ENCODE data around the gene PERCC1.
"Not testable (repeated sequence)": the region's sequence is repeated elsewhere in the genome, so short reads cannot be mapped to it uniquely, and the experiment has no call there.

Gene PERCC1

GRCh38 chr16:1435921-1436697 is 5.2 kb downstream of the PERCC1 start:
- no peaks in the 10 kb centered on the region for H3K9me3 ChIP-seq (ENCODE audit: insufficient read depth, low read depth, low read length)
- H3K4me3 ChIP-seq (ENCODE audit: low read length), result no peak overlapping the region
- no peak overlapping the region for H3K9ac ChIP-seq (ENCODE audit: low read depth, low read length)
- no peaks in the 10 kb centered on the region for H3K36me3 ChIP-seq (ENCODE audit: insufficient read depth, low read length)
- no peak overlapping the region for H3K27ac ChIP-seq (ENCODE audit: low read depth, low read length)
- no peaks in the 10 kb centered on the region for H3K4me1 ChIP-seq (ENCODE audit: insufficient read depth, low read length)
- WGBS, result 88% methylated on average over 32 of the region's 32 CpGs
- no peaks in the 10 kb centered on the region for H3K27me3 ChIP-seq (ENCODE audit: insufficient read depth, low read length)

- 91% methylated on average over 47 of the region's 47 CpGs for WGBS
Measured at GRCh38 chr16:1436731-1437355, 6.0 kb downstream of the PERCC1 start.

GRCh38 chr16:1437606-1438005 is 6.7 kb downstream of the PERCC1 start:
- no peaks in the 10 kb centered on the region for H3K36me3 ChIP-seq (ENCODE audit: insufficient read depth, low read length)
- no peaks in the 10 kb centered on the region for H3K4me1 ChIP-seq (ENCODE audit: insufficient read depth, low read length)
- WGBS, result 92% methylated on average over 22 of the region's 22 CpGs
- no peak overlapping the region for H3K9ac ChIP-seq (ENCODE audit: low read depth, low read length)
- H3K9me3 ChIP-seq (ENCODE audit: insufficient read depth, low read depth, low read length), result no peaks in the 10 kb centered on the region
- H3K4me3 ChIP-seq (ENCODE audit: low read length), result no peak overlapping the region
- no peak overlapping the region for H3K27ac ChIP-seq (ENCODE audit: low read depth, low read length)
- H3K27me3 ChIP-seq (ENCODE audit: insufficient read depth, low read length), result no peaks in the 10 kb centered on the region

More at GRCh38 chr16:1436731-1437355, 6.0 kb downstream of the PERCC1 start:
- Histone ChIP-seq H3K27ac (ENCODE audit: low read depth, low read length) (no peak overlapping the region), H3K9me3 (ENCODE audit: insufficient read depth, low read depth, low read length) (no peaks in the 10 kb centered on the region), H3K4me3 (ENCODE audit: low read length) (no peak overlapping the region), H3K9ac (ENCODE audit: low read depth, low read length) (no peak overlapping the region), H3K4me1 (ENCODE audit: insufficient read depth, low read length) (no peaks in the 10 kb centered on the region), H3K27me3 (ENCODE audit: insufficient read depth, low read length) (no peaks in the 10 kb centered on the region), H3K36me3 (ENCODE audit: insufficient read depth, low read length) (no peaks in the 10 kb centered on the region)

GRCh38 chr16:1438229-1439057 is 7.6 kb downstream of the PERCC1 start:
- Histone ChIP-seq H3K9me3 (ENCODE audit: insufficient read depth, low read depth, low read length) (no peaks in the 10 kb centered on the region), H3K27me3 (ENCODE audit: insufficient read depth, low read length) (no peaks in the 10 kb centered on the region), H3K36me3 (ENCODE audit: insufficient read depth, low read length) (no peaks in the 10 kb centered on the region), H3K4me1 (ENCODE audit: insufficient read depth, low read length) (no peaks in the 10 kb centered on the region), H3K27ac (ENCODE audit: low read depth, low read length) (no peak overlapping the region), H3K9ac (ENCODE audit: low read depth, low read length) (no peak overlapping the region), H3K4me3 (ENCODE audit: low read length) (no peak overlapping the region)
- 94% methylated on average over 35 of the region's 35 CpGs for WGBS

- Histone ChIP-seq H3K36me3 (ENCODE audit: insufficient read depth, low read length) (no peaks in the 10 kb centered on the region), H3K9ac (ENCODE audit: low read depth, low read length) (no peak overlapping the region), H3K27ac (ENCODE audit: low read depth, low read length) (no peak overlapping the region), H3K4me3 (ENCODE audit: low read length) (no peak overlapping the region), H3K4me1 (ENCODE audit: insufficient read depth, low read length) (no peaks in the 10 kb centered on the region), H3K9me3 (ENCODE audit: insufficient read depth, low read depth, low read length) (no peaks in the 10 kb centered on the region), H3K27me3 (ENCODE audit: insufficient read depth, low read length) (no peaks in the 10 kb centered on the region)
- WGBS, result 92% methylated on average over 27 of the region's 27 CpGs
Measured at GRCh38 chr16:1439058-1439698, 8.3 kb downstream of the PERCC1 start.

- not testable (repeated sequence) for H3K36me3 ChIP-seq (ENCODE audit: insufficient read depth, low read length); H3K27ac ChIP-seq (ENCODE audit: low read depth, low read length); H3K9ac ChIP-seq (ENCODE audit: low read depth, low read length); H3K4me1 ChIP-seq (ENCODE audit: insufficient read depth, low read length); H3K9me3 ChIP-seq (ENCODE audit: insufficient read depth, low read depth, low read length); H3K4me3 ChIP-seq (ENCODE audit: low read length); H3K27me3 ChIP-seq (ENCODE audit: insufficient read depth, low read length)
- WGBS, result 95% methylated on average over 4 of the region's 4 CpGs
Measured at GRCh38 chr16:1439699-1440074, 8.8 kb downstream of the PERCC1 start.

- WGBS, result 86% methylated on average over 22 of the region's 22 CpGs
- no peak overlapping the region for H3K4me3 ChIP-seq (ENCODE audit: low read length)
- peaks cover 5% of the 10 kb centered on the region for H3K36me3 ChIP-seq (ENCODE audit: insufficient read depth, low read length)
- H3K27me3 ChIP-seq (ENCODE audit: insufficient read depth, low read length), result no peaks in the 10 kb centered on the region
- no peaks in the 10 kb centered on the region for H3K9me3 ChIP-seq (ENCODE audit: insufficient read depth, low read depth, low read length)
- H3K4me1 ChIP-seq (ENCODE audit: insufficient read depth, low read length), result no peaks in the 10 kb centered on the region
- no peak overlapping the region for H3K9ac ChIP-seq (ENCODE audit: low read depth, low read length)
- no peak overlapping the region for H3K27ac ChIP-seq (ENCODE audit: low read depth, low read length)
Measured at GRCh38 chr16:1441391-1441829, 10.5 kb downstream of the PERCC1 start.

GRCh38 chr16:1442697-1443096 is 11.8 kb downstream of the PERCC1 start:
- Histone ChIP-seq H3K27ac (ENCODE audit: low read depth, low read length) (no peak overlapping the region), H3K4me3 (ENCODE audit: low read length) (no peak overlapping the region), H3K9me3 (ENCODE audit: insufficient read depth, low read depth, low read length) (no peaks in the 10 kb centered on the region), H3K4me1 (ENCODE audit: insufficient read depth, low read length) (no peaks in the 10 kb centered on the region), H3K36me3 (ENCODE audit: insufficient read depth, low read length) (peaks cover 7% of the 10 kb centered on the region), H3K9ac (ENCODE audit: low read depth, low read length) (no peak overlapping the region), H3K27me3 (ENCODE audit: insufficient read depth, low read length) (no peaks in the 10 kb centered on the region)
- WGBS, result 90% methylated on average over 24 of the region's 24 CpGs

GRCh38 chr16:1443403-1443973 is 12.6 kb downstream of the PERCC1 start:
- H3K4me3 ChIP-seq (ENCODE audit: low read length), result no peak overlapping the region
- no peaks in the 10 kb centered on the region for H3K9me3 ChIP-seq (ENCODE audit: insufficient read depth, low read depth, low read length)
- H3K4me1 ChIP-seq (ENCODE audit: insufficient read depth, low read length), result no peaks in the 10 kb centered on the region
- WGBS, result 89% methylated on average over 38 of the region's 38 CpGs
- H3K27me3 ChIP-seq (ENCODE audit: insufficient read depth, low read length), result no peaks in the 10 kb centered on the region
- peaks cover 15% of the 10 kb centered on the region for H3K36me3 ChIP-seq (ENCODE audit: insufficient read depth, low read length)
- no peak overlapping the region; the same call in 1 of the 2 replicates for H3K9ac ChIP-seq (ENCODE audit: low read depth, low read length)
- no peak overlapping the region for H3K27ac ChIP-seq (ENCODE audit: low read depth, low read length)

GRCh38 chr16:1443980-1444729 is 13.3 kb downstream of the PERCC1 start, which contains the start of gene CCDC154:
TSS of gene CCDC154 (minus strand) at chr16:1444556. CDS start at chr16:1444322, 234 bp downstream.
- Histone ChIP-seq H3K27ac (ENCODE audit: low read depth, low read length) (no peak within 1 kb of the TSS), H3K4me3 (ENCODE audit: low read length) (no peak within 1 kb of the TSS), H3K9ac (ENCODE audit: low read depth, low read length) (no peak within 1 kb of the TSS; the same call in 1 of the 2 replicates), H3K27me3 (ENCODE audit: insufficient read depth, low read length) (no peaks in the 10 kb centered on the region), H3K4me1 (ENCODE audit: insufficient read depth, low read length) (no peaks in the 10 kb centered on the region), H3K9me3 (ENCODE audit: insufficient read depth, low read depth, low read length) (no peaks in the 10 kb centered on the region), H3K36me3 (ENCODE audit: insufficient read depth, low read length) (peaks cover 16% of the 10 kb centered on the region)
- WGBS, result 92% methylated on average over 27 of the region's 27 CpGs
